Jurkat, Clone E6-1 (cell line): ENCODE data around the gene ECSIT.

Source experiments
- DNase-seq: peaks from one replicate; pipeline ENCODE4 v3.0.0-alpha.2; 2011; ENCODE audit warnings: low read depth, low spot score
- H3K4me3 ChIP-seq: 2 replicates; pipeline ENCODE4 v1.5.1; 2011; ENCODE audit warnings: mild to moderate bottlenecking, low read length, control low read depth, moderate library complexity

ECSIT gene

GRCh38 chr19:11457831-11458230, 71.1 kb downstream of the ECSIT start:
- no peak for DNase-seq
- H3K4me3 ChIP-seq, result no peak overlapping the region

GRCh38 chr19:11457115-11457514, 71.8 kb downstream of the ECSIT start:
- no peak for DNase-seq
- H3K4me3 ChIP-seq, result no peak overlapping the region

GRCh38 chr19:11456659-11457058, 72.3 kb downstream of the ECSIT start:
- H3K4me3 ChIP-seq, result no peak overlapping the region
- DNase-seq, result no peak
